ENCODE measurements around the gene NUP42.

DNA sequence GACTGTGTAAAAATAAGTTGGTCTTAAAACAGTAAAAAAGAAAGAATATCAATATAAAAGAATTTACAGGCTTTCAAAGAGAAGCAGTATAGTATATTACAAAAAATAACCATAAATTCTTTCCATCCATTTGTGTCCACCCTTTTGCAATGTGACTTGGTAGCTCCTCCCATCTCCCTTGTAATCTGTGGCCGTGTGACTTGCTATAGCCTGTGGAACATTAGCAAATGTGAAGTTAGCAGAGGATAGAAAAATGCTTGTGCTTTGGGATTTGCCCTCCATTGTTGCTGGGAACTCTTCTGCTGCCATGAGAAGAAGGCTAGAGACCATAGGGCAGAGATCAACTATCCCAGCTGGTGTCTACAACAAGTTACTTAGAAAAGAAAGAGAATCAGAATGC, 46.1 kb upstream of the NUP42 start:
- TF ChIP-seq POLR2A (IDR thresholded peaks at IDR 0.05), result no peak
- TF ChIP-seq, protein P1, sequence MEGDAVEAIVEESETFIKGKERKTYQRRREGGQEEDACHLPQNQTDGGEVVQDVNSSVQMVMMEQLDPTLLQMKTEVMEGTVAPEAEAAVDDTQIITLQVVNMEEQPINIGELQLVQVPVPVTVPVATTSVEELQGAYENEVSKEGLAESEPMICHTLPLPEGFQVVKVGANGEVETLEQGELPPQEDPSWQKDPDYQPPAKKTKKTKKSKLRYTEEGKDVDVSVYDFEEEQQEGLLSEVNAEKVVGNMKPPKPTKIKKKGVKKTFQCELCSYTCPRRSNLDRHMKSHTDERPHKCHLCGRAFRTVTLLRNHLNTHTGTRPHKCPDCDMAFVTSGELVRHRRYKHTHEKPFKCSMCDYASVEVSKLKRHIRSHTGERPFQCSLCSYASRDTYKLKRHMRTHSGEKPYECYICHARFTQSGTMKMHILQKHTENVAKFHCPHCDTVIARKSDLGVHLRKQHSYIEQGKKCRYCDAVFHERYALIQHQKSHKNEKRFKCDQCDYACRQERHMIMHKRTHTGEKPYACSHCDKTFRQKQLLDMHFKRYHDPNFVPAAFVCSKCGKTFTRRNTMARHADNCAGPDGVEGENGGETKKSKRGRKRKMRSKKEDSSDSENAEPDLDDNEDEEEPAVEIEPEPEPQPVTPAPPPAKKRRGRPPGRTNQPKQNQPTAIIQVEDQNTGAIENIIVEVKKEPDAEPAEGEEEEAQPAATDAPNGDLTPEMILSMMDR (IDR thresholded peaks at IDR 0.05), result no peak
